Panc1 (cell line): Measurements from ENCODE around the gene CFAP210. TPM values are rescaled to one million over a fixed set of nuclear protein-coding genes. Genes with fewer than 3 reads are reported as not detected.
"Not testable (repeated sequence)": the region's sequence is repeated elsewhere in the genome, so short reads cannot be mapped to it uniquely, and the experiment has no call there.

Source experiments
- ATAC-seq: fragments of 200-7000 bp; cut with Tn5 transposase; 2 replicates; pipeline ENCODE4 v1.9.1; 2020; ENCODE audit warnings: mild to moderate bottlenecking, moderate library complexity
- BruUV-seq: library from RNA; stranded (reverse); fragments of 400-500 nt; replicated peaks from 2 replicates; lab custom pipeline; 2021; lab: Mats Ljungman, UMichigan
- CTCF ChIA-PET: fragments of 300-600 bp; sonication (Branson Sonifier 250); formaldehyde crosslinking; loops from one replicate; lab custom pipeline; 2022; ENCODE audit warnings: antibody characterized with exemption; lab: Charles Lee
- POLR2A ChIA-PET: fragments of 300-600 bp; sonication (Branson Sonifier 250); formaldehyde crosslinking; loops from one replicate; lab custom pipeline; 2022; ENCODE audit warnings: antibody characterized with exemption; lab: Charles Lee
- DNase-seq: peaks from one replicate; pipeline ENCODE4 v3.0.0-alpha.2; 2010; ENCODE audit warnings: low read depth, low spot score
- H3K27ac ChIP-seq: 2 replicates; pipeline ENCODE4 v1.5.1; 2011; ENCODE audit warnings: mild to moderate bottlenecking, low read length, inconsistent platforms
- H3K27me3 ChIP-seq: fragments of 200-500 bp; sonication (Bioruptor generic); 2 replicates; pipeline ENCODE4 v1.6.0; 2014; ENCODE audit warnings: low read length, inconsistent platforms; ENCODE audit not compliant: control insufficient read depth, insufficient read depth
- H3K36me3 ChIP-seq: fragments of 200-500 bp; sonication (Bioruptor generic); 2 replicates; pipeline ENCODE4 v1.5.1; 2014; ENCODE audit warnings: inconsistent platforms, mild to moderate bottlenecking, low read length, moderate library complexity; ENCODE audit not compliant: control insufficient read depth, insufficient read depth
- H3K4me1 ChIP-seq: 2 replicates; pipeline ENCODE4 v1.5.1; 2011; ENCODE audit warnings: inconsistent platforms, mild to moderate bottlenecking, low read length, moderate library complexity; ENCODE audit not compliant: control insufficient read depth, insufficient read depth
- H3K4me3 ChIP-seq, 2 experiments: 2 replicates each; pipeline ENCODE4 v1.5.1; 2011 to 2012; ENCODE audit warnings: low read depth in 2 of 2, low read length in 2 of 2, mild to moderate bottlenecking in 2 of 2, inconsistent platforms in 1 of 2, moderate library complexity in 1 of 2
- H3K9me3 ChIP-seq: fragments of 200-500 bp; sonication (Bioruptor generic); 2 replicates; pipeline ENCODE4 v1.5.1; 2014; ENCODE audit warnings: low read depth, mild to moderate bottlenecking, inconsistent platforms, low read length, moderate library complexity; ENCODE audit not compliant: control insufficient read depth, insufficient read depth
- POLR2AphosphoS5 ChIP-seq: IDR thresholded peaks from 2 replicates; pipeline ENCODE4 v1.6.1; 2012; ENCODE audit warnings: mild to moderate bottlenecking, low read depth, low read length, moderate library complexity
- SIN3A ChIP-seq: IDR thresholded peaks from 2 replicates; pipeline ENCODE4 v1.6.1; 2012; ENCODE audit warnings: low read depth, mild to moderate bottlenecking, low read length, moderate library complexity, borderline replicate concordance; ENCODE audit not compliant: insufficient read depth
- TCF7L2 ChIP-seq: IDR thresholded peaks from 2 replicates; pipeline ENCODE4 v1.6.1; 2011; ENCODE audit warnings: mild to moderate bottlenecking, low read depth, low read length, inconsistent platforms
- in situ Hi-C: cut with HindIII; loops from 2 replicates; pipeline ENCODE4 v1.10.0; 2016; ENCODE audit warnings: low sequenced_read_pairs, low pct_unique_long_range_greater_than_20kb
- intact Hi-C: fragments of 100-400 bp; cut with micrococcal nuclease; formaldehyde crosslinking; loops from one replicate; pipeline ENCODE4 v1.10.0; 2022; ENCODE audit not compliant: unreplicated experiment
- total RNA-seq: library from RNA; stranded (reverse); gene quantifications from one replicate; pipeline ENCODE4 v1.2.1, GENCODE V29; 2021; ENCODE audit not compliant: unreplicated experiment
- TF ChIP-seq, protein P1 (sequence below): fragments of 450-650 bp; IDR thresholded peaks from 2 replicates; pipeline ENCODE4 v1.5.1; 2017; ENCODE audit warnings: mild to moderate bottlenecking
- TF ChIP-seq, protein P2 (sequence below), 2 experiments: IDR thresholded peaks; 2 replicates each; pipeline ENCODE4 v1.6.1; 2011 to 2012; ENCODE audit warnings: low read depth in 2 of 2, control low read depth in 1 of 2, low read length in 1 of 2, mild to moderate bottlenecking in 1 of 2, moderate library complexity in 1 of 2; ENCODE audit not compliant: insufficient read depth in 1 of 2

CFAP210 gene
- total RNA-seq, 1 experiment from 2014 or later, result 0.23 TPM

DNA sequence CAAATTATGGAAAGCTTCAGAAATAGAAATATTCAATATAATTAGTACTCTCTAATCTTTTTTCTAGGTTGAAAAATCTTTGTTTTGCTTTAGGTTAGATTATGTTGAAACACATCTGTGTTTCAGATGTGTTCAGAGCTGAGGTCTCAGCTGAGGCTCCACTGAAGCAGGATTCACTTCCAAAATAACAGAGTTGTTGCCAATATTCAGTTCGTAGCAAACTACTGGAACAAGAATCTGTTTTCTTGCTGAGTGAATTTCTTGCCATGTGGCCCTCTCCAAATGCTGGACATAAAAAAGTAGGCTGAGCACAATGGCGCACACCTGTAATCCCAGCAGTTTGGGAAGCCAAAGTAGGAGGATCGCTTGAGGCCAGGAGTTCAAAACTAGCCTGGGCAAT is 8.8 kb upstream of the CFAP210 start:
- ChIA-PET POLR2A (no interaction called here), CTCF (no interaction called here)
- no peaks in the 10 kb centered on the region for H3K4me1 ChIP-seq
- no peak for TF ChIP-seq POLR2AphosphoS5
- TF ChIP-seq, protein P1, sequence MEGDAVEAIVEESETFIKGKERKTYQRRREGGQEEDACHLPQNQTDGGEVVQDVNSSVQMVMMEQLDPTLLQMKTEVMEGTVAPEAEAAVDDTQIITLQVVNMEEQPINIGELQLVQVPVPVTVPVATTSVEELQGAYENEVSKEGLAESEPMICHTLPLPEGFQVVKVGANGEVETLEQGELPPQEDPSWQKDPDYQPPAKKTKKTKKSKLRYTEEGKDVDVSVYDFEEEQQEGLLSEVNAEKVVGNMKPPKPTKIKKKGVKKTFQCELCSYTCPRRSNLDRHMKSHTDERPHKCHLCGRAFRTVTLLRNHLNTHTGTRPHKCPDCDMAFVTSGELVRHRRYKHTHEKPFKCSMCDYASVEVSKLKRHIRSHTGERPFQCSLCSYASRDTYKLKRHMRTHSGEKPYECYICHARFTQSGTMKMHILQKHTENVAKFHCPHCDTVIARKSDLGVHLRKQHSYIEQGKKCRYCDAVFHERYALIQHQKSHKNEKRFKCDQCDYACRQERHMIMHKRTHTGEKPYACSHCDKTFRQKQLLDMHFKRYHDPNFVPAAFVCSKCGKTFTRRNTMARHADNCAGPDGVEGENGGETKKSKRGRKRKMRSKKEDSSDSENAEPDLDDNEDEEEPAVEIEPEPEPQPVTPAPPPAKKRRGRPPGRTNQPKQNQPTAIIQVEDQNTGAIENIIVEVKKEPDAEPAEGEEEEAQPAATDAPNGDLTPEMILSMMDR, result no peak
- TF ChIP-seq SIN3A, result no peak
- no peak for TF ChIP-seq TCF7L2
- ATAC-seq (no peak), DNase-seq (no peak)
- peaks cover 2% of the 10 kb centered on the region; the same call in 1 of the 2 replicates for H3K36me3 ChIP-seq
- intact Hi-C loops (no loop called here), in situ Hi-C loops (no loop called here)
- no peak overlapping the region for H3K27ac ChIP-seq
- H3K4me3 ChIP-seq, result no peak overlapping the region
- BruUV-seq, result no TSS peak
- H3K9me3 ChIP-seq, result no peaks in the 10 kb centered on the region
- H3K27me3 ChIP-seq, result no peaks in the 10 kb centered on the region

DNA sequence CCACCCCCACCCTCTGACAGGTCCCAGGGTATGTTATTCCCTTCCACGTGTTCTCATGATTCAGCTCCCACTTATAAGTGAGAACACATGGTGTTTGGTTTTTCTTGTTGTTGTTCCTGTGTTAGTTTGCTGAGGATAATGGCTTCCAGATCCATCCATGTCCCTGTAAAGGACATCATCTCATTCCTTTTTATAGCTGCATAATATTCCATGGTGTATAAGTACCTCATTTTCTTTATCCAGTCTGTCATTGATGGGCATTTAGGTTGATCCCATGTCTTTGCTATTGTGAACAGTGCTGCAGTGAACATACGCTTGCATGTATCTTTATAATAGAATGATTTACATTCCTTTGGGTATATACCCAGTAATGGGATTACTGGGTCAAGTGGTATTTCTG is 5.0 kb upstream of the CFAP210 start:
- H3K4me1 ChIP-seq, H3K4me3 ChIP-seq, ATAC-seq, BruUV-seq, H3K27me3 ChIP-seq, in situ Hi-C loops, H3K36me3 ChIP-seq, H3K27ac ChIP-seq, DNase-seq, intact Hi-C loops, H3K9me3 ChIP-seq: not testable (repeated sequence)
- ChIA-PET CTCF (interaction anchor here (0.6 kb wide), 1 partner anchor 78 kb away, joined by 4 read pairs; no protein-coding TSS in a partner anchor), POLR2A (interaction anchor here (0.6 kb wide), 1 partner anchor 101 kb away, joined by 5 read pairs; no protein-coding TSS in a partner anchor)

DNA sequence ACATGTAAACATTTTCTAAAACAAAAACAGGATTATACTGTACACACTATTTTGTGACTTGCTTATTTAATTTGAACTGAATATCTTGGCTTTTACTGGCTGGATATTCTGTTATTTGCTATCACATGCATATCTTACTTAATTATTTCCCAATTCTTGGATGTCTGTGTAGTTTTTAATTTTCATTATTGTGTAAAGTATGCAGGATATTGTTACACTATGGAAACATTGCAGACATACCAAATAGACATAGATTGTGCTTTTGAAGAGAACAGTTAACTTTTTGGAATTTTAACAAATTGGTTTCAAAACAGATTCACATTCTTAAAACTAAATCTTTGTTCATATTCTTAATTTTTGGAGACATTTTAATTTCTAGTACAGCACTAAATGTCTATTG is 2.2 kb upstream of the CFAP210 start:
- POLR2A ChIA-PET, result no interaction called here
- Histone ChIP-seq H3K4me1 (peaks cover 11% of the 10 kb centered on the region), H3K36me3 (peaks cover 2% of the 10 kb centered on the region), H3K27ac (no peak overlapping the region), H3K27me3 (no peaks in the 10 kb centered on the region), H3K4me3 (no peak overlapping the region), H3K9me3 (no peaks in the 10 kb centered on the region; the same call in 1 of the 2 replicates)
- CTCF ChIA-PET, result interaction anchor here (0.7 kb wide), 1 partner anchor 129 kb away, joined by 6 read pairs; the partner anchor contains the start of gene METTL5
- DNase-seq (no peak), ATAC-seq (no peak)
- in situ Hi-C loops (no loop called here), intact Hi-C loops (no loop called here)
- no TSS peak for BruUV-seq
- TF ChIP-seq POLR2AphosphoS5 (no peak), SIN3A (no peak), TCF7L2 (no peak)
- TF ChIP-seq, protein P1, result no peak
- TF ChIP-seq, protein P2, sequence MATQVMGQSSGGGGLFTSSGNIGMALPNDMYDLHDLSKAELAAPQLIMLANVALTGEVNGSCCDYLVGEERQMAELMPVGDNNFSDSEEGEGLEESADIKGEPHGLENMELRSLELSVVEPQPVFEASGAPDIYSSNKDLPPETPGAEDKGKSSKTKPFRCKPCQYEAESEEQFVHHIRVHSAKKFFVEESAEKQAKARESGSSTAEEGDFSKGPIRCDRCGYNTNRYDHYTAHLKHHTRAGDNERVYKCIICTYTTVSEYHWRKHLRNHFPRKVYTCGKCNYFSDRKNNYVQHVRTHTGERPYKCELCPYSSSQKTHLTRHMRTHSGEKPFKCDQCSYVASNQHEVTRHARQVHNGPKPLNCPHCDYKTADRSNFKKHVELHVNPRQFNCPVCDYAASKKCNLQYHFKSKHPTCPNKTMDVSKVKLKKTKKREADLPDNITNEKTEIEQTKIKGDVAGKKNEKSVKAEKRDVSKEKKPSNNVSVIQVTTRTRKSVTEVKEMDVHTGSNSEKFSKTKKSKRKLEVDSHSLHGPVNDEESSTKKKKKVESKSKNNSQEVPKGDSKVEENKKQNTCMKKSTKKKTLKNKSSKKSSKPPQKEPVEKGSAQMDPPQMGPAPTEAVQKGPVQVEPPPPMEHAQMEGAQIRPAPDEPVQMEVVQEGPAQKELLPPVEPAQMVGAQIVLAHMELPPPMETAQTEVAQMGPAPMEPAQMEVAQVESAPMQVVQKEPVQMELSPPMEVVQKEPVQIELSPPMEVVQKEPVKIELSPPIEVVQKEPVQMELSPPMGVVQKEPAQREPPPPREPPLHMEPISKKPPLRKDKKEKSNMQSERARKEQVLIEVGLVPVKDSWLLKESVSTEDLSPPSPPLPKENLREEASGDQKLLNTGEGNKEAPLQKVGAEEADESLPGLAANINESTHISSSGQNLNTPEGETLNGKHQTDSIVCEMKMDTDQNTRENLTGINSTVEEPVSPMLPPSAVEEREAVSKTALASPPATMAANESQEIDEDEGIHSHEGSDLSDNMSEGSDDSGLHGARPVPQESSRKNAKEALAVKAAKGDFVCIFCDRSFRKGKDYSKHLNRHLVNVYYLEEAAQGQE (IDR thresholded peaks at IDR 0.05; ENCODE audit: insufficient read depth in 1 of 2, low read depth in 2 of 2, low read length in 1 of 2), result no peak
